OCI-LY1 (cell line): ENCODE measurements around the gene SEMA4F.

Experiments used
- CTCF ChIP-seq: fragments of 200-600 bp; sonication (generic), shearing (Covaris generic); IDR thresholded peaks from 2 replicates; pipeline ENCODE4 v1.5.1; 2017; ENCODE audit warnings: mild to moderate bottlenecking, antibody characterized with exemption, low read length, moderate library complexity, mixed read lengths
- EZH2 ChIP-seq: fragments of 200-600 bp; sonication (generic), shearing (Covaris generic); IDR thresholded peaks from 2 replicates; pipeline ENCODE4 v1.8.0; 2017; ENCODE audit warnings: borderline replicate concordance, mixed run types, mild to moderate bottlenecking, antibody characterized with exemption, low read length, moderate library complexity, mixed read lengths

- TF ChIP-seq CTCF (no peak), EZH2 (no peak)
These were observed 28.2 kb upstream of the SEMA4F start for GRCh38 chr2:74625658-74626425.
